HepG2 (cell line): ENCODE data around the gene KCNAB1. TPM values are rescaled to one million over a fixed set of nuclear protein-coding genes. Genes with fewer than 3 reads are reported as not detected.

Experiments
- ATAC-seq: fragments of 200-7000 bp; cut with Tn5 transposase; 3 replicates; pipeline ENCODE4 v1.9.1; 2020; ENCODE audit warnings: mild to moderate bottlenecking, moderate library complexity
- BruUV-seq: library from RNA; stranded (reverse); fragments of 400-500 nt; replicated peaks from 2 replicates; lab custom pipeline; 2021; lab: Mats Ljungman, UMichigan
- CTCF ChIA-PET: fragments of 300-600 bp; formaldehyde crosslinking; extraction: SDS; loops from one replicate; lab custom pipeline; 2021; ENCODE audit warnings: low total read pairs, inconsistent platforms, low intra/inter-chr PET ratio; lab: Yijun Ruan, JAX
- POLR2A ChIA-PET: fragments of 350-600 bp; sonication (Branson Sonifier 250); formaldehyde crosslinking; loops from one replicate; lab custom pipeline; 2020; ENCODE audit warnings: antibody characterized with exemption, inconsistent platforms; lab: Yijun Ruan, JAX
- DNase-seq: peaks from one replicate; pipeline ENCODE4 v3.0.0-alpha.2; 2015; ENCODE audit warnings: low spot score
- FAIRE-seq: peaks from 3 replicates; lab custom pipeline; 2011; peaks lifted over from hg19 to GRCh38; lab: Jason Lieb, UNC
- H2AFZ ChIP-seq: one replicate; pipeline ENCODE4 v1.6.1; 2011; ENCODE audit warnings: low read length, inconsistent platforms
- H3K27ac ChIP-seq: fragments of 300-600 bp; 3 replicates; pipeline ENCODE4 v1.8.0; 2011; ENCODE audit warnings: mixed run types, mild to moderate bottlenecking, mixed read lengths, low read length, inconsistent platforms; ENCODE audit not compliant: insufficient read depth; ENCODE audit errors: extremely low read length
- H3K27me3 ChIP-seq, 2 experiments: fragments of 200-600 bp in 1 of 2; 2 replicates in 1 of 2; 3 replicates in 1 of 2; pipeline versions ENCODE4 v1.6.0 to v1.8.0; 2011; ENCODE audit warnings: low read length in 2 of 2, mild to moderate bottlenecking in 2 of 2, moderate library complexity in 2 of 2, inconsistent platforms in 1 of 2; ENCODE audit not compliant: insufficient read depth in 2 of 2, control insufficient read depth in 1 of 2
- H3K36me3 ChIP-seq, 2 experiments: fragments of 200-600 bp in 1 of 2; replicated peaks in 1 of 2; 2 replicates in 1 of 2; 3 replicates in 1 of 2; pipeline versions ENCODE4 v1.5.1 to v1.8.0; 2011; ENCODE audit warnings: low read length in 2 of 2, inconsistent platforms in 1 of 2; ENCODE audit not compliant: insufficient read depth in 2 of 2, control insufficient read depth in 1 of 2
- H3K4me1 ChIP-seq: 2 replicates; pipeline ENCODE4 v1.5.1; 2012; ENCODE audit warnings: low read length, inconsistent platforms; ENCODE audit not compliant: insufficient read depth
- H3K4me2 ChIP-seq: 2 replicates; pipeline ENCODE4 v1.6.0; 2011; ENCODE audit warnings: low read depth, low read length, inconsistent platforms
- H3K4me3 ChIP-seq, 3 experiments: fragments of 200-600 bp in 1 of 3; sonication (generic), shearing (Covaris generic) in 1 of 3; replicated peaks in 1 of 3; 2 replicates each; pipeline ENCODE4 v1.5.1; 2011 to 2016; ENCODE audit warnings: low read length in 3 of 3, inconsistent platforms in 2 of 3, low read depth in 2 of 3, mild to moderate bottlenecking in 2 of 3, control low read depth in 1 of 3, mixed read lengths in 1 of 3; ENCODE audit not compliant: insufficient read depth in 1 of 3
- H3K79me2 ChIP-seq: one replicate; pipeline ENCODE4 v1.6.1; 2011; ENCODE audit warnings: low read length, inconsistent platforms; ENCODE audit not compliant: insufficient read depth
- H3K9ac ChIP-seq: 2 replicates; pipeline ENCODE4 v1.6.0; 2011; ENCODE audit warnings: mild to moderate bottlenecking, low read depth, low read length, inconsistent platforms; ENCODE audit not compliant: insufficient read depth
- H3K9me3 ChIP-seq: 2 replicates; pipeline ENCODE4 v1.5.1; 2012; ENCODE audit warnings: mild to moderate bottlenecking, low read length
- H4K20me1 ChIP-seq: 2 replicates; pipeline ENCODE4 v1.6.0; 2011; ENCODE audit warnings: inconsistent platforms, mild to moderate bottlenecking, low read length, moderate library complexity; ENCODE audit not compliant: insufficient read depth
- CSRNP2 ChIP-seq: sonication (generic); formaldehyde crosslinking; conservative IDR thresholded peaks from 2 replicates; pipeline ENCODE4 v1.8.0; 2022; ENCODE audit warnings: low read depth, missing genetic modification reagents
- HNRNPK ChIP-seq: fragments of 200-400 bp; formaldehyde crosslinking; IDR thresholded peaks from 2 replicates; pipeline ENCODE4 v1.6.1; 2018; ENCODE audit warnings: low read length, low read depth, moderate library complexity, mild to moderate bottlenecking; ENCODE audit not compliant: poor library complexity, severe bottlenecking
- HNRNPLL ChIP-seq: fragments of 200-400 bp; formaldehyde crosslinking; IDR thresholded peaks from 2 replicates; pipeline ENCODE4 v1.6.1; 2017; ENCODE audit warnings: mild to moderate bottlenecking, low read depth, low read length; ENCODE audit not compliant: poor library complexity, severe bottlenecking
- NRL ChIP-seq: sonication (generic); formaldehyde crosslinking; IDR thresholded peaks from 2 replicates; pipeline ENCODE4 v1.5.0; 2020; ENCODE audit warnings: missing genetic modification reagents, mild to moderate bottlenecking, moderate library complexity, borderline replicate concordance
- PHF21A ChIP-seq: sonication (generic); formaldehyde crosslinking; IDR thresholded peaks from 2 replicates; pipeline ENCODE4 v1.5.0; 2020; ENCODE audit warnings: mild to moderate bottlenecking, missing genetic modification reagents
- RFXAP ChIP-seq: sonication (generic); formaldehyde crosslinking; IDR thresholded peaks from 2 replicates; pipeline ENCODE4 v1.4.0; 2020; ENCODE audit warnings: missing genetic modification reagents, borderline replicate concordance
- ZNF513 ChIP-seq: sonication (generic); formaldehyde crosslinking; conservative IDR thresholded peaks from 2 replicates; pipeline ENCODE4 v1.5.0; 2020; ENCODE audit warnings: missing genetic modification reagents
- ZNF816 ChIP-seq: sonication (generic); formaldehyde crosslinking; IDR thresholded peaks from 2 replicates; pipeline ENCODE4 v1.8.0; 2022; ENCODE audit warnings: missing genetic modification reagents, mild to moderate bottlenecking, borderline replicate concordance
- WGBS: methylation state at CpG from one replicate; pipeline ENCODE4 v1.1.6; 2017; ENCODE audit warnings: low lambda C conversion rate; 5-methylcytosine and 5-hydroxymethylcytosine counted together
- in situ Hi-C: cut with HindIII; loops from 2 replicates; pipeline ENCODE4 v1.10.0; 2017; ENCODE audit warnings: low pct_unique_long_range_greater_than_20kb; ENCODE audit not compliant: extremely low pct_ligation_motif_present
- intact Hi-C: fragments of 100-400 bp; cut with micrococcal nuclease; formaldehyde crosslinking; loops from one replicate; pipeline ENCODE4 v1.10.0; 2022; ENCODE audit not compliant: unreplicated experiment
- polyA plus RNA-seq, 8 experiments: library from polyadenylated mRNA; depleted of rRNA in 3 of 8; stranded (reverse) in 7 of 8; unstranded in 1 of 8; fragments of >200 nt; fragmentation: Illumina TruSeq in 4 of 8; extraction: Trizol in 4 of 8; gene quantifications; 2 replicates each; pipeline versions ENCODE4 v1.2.1 to v1.2.3, GENCODE V29; 2011 to 2016; ENCODE audit warnings: low read depth in 4 of 8, missing spikeins in 1 of 8, mixed read lengths in 1 of 8; ENCODE audit not compliant: insufficient read depth in 1 of 8
- total RNA-seq, 5 experiments: library from RNA; depleted of rRNA; stranded (reverse); fragments of >200 nt; fragmentation: Illumina TruSeq; extraction: Trizol; gene quantifications; 2 replicates each; pipeline ENCODE4 v1.2.3, GENCODE V29; 2016; ENCODE audit warnings: low read depth in 1 of 5

Gene KCNAB1
- total and polyA plus RNA-seq, 2 of the 13 experiments (the other 11 are each of a cell fraction or from before 2014, with no cell fraction given): not detected

- Histone ChIP-seq H3K9ac (no peak overlapping the region), H3K4me2 (no peak overlapping the region), H2AFZ (no peak overlapping the region), H3K36me3 (no peaks in the 10 kb centered on the region), H3K9me3 (no peaks in the 10 kb centered on the region), H3K79me2 (no peaks in the 10 kb centered on the region), H3K4me3 (no peak overlapping the region), H3K27ac (no peak overlapping the region), H3K4me1 (no peaks in the 10 kb centered on the region), H3K27me3 (no peaks in the 10 kb centered on the region), H4K20me1 (no peaks in the 10 kb centered on the region)
- POLR2A ChIA-PET: no interaction called here
- no peak for FAIRE-seq
- in situ Hi-C loops: no loop called here
- ATAC-seq: no peak
- BruUV-seq: no TSS peak
- TF ChIP-seq HNRNPLL (no peak), PHF21A (CRISPR knock-in tag) (no peak), NRL (CRISPR knock-in tag) (no peak), ZNF816 (no peak), ZNF513 (CRISPR knock-in tag) (no peak), CSRNP2 (CRISPR knock-in tag) (no peak), RFXAP (CRISPR knock-in tag) (no peak), HNRNPK (no peak)
- no peak for DNase-seq
- WGBS: 5% methylated on average over 4 of the region's 4 CpGs
- intact Hi-C loops: no loop called here
- CTCF ChIA-PET: no interaction called here
Observed at GRCh38 chr3:156307704-156308103, 187.3 kb downstream of the KCNAB1 start.
